Activated CD4-positive, alpha-beta T cell treated with anti-CD3 and anti-CD28 coated beads, Interleukin-2, Interleukin-4, amounts not matched to agents 100 ng/mL and 50 ng/mL, durations not matched to agents 16 hours and 8 hours (primary cell): ENCODE measurements around the gene SWSAP1.
"Not testable (repeated sequence)": the region's sequence is repeated elsewhere in the genome, so short reads cannot be mapped to it uniquely, and the experiment has no call there.

Experiments used
- DNase-seq: peaks from one replicate; pipeline ENCODE4 v3.0.0-alpha.2; 2020; ENCODE audit warnings: low spot score

SWSAP1 gene

GRCh38 chr19:11374433-11375142 is at the start of gene SWSAP1:
Gene SWSAP1, plus strand, starts transcription at chr19:11374666. Its CDS starts 15 bp downstream, at chr19:11374681.
- peak; percentile 99 for DNase-seq

DNA sequence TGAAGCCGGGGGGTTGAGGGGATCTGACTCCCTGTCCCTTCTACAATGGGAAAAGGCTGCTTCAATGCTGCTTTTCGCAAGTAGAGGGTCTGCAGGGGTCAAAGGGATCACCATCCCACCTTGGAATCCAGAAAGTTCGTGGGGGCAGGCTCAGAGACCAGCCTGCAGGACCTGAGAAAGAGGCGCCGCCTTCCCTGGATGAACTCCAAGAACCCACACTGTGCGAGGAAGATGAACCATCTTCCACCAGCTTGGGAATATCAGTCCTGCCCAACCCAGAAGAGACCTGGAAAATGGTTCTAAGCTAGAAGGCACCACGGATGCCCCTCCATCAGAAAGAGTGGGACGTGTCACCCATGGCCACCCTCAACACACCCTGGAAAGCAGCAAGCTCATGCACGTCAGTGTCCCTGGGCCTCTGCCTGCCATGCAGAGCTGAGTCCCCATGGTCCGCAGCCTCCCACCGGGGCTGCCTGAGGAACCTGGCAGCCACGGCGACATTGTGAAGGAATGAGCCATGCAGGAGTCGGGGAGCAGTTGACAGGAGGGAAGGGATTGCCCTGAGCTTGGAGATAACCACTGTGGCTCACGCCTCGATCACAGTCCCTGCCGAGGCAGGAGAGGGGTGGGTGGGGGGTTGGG is 49.6 kb upstream of the SWSAP1 start:
- DNase-seq: no peak

DNA sequence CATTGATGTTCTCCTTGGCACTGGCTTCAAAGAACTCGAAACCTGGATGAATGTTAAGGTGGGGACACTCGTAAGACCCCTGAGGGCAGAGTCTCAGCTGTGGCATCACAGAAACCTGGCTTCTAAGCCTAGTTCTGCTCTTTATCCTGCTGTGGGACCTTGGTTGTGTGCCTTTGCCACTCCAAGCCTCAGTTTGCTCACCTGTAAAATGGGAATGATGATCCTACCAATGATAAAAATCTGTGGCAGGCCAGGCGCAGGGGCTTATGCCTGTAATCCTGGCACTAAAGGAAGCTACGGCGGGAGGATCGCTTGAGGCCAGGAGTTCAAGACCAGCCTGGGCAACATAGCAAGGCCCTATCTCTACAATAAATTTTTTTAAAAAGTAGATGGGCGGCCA is 48.9 kb upstream of the SWSAP1 start:
- no peak for DNase-seq

DNA sequence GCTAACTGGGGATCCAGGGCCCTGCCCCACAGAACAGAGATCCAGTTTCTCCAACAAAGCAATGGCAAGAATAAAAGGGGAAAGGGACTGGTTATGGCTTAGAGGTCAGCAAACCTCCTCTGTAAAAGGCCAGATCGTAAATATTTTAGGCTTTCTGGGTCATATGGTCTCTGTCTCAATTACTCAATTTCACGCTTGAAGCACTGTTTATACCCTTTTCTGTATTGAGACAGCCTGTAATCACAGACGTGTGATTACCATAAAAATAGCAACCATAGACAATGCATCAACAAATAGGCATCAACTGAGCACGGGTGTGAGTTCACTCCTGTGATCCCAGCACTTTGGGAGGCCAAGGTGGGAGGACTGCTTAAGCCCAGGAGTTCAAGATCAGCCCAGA is 44.3 kb upstream of the SWSAP1 start:
- no peak for DNase-seq

DNA sequence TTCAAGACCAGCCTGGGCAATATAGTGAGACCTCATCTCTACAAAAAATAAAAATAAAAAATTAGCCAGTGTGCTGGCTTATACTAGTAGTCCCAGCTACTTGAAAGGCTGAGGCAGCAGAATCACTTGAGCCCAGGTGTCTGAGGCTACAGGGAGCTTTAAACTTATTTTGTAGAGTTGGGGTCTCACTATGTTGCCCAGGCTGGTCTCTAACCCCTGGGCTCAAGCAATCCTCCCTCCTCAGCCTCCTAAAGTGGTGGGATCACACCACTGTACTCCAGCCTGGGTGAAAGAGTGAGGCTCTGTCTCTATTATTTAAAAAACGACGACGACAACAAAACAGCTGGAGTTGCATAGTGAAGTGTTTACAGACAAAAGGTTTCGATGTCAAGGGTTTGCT is 43.0 kb upstream of the SWSAP1 start:
- DNase-seq: no peak

GRCh38 chr19:11332822-11333221 is 41.6 kb upstream of the SWSAP1 start:
- no peak for DNase-seq

DNA sequence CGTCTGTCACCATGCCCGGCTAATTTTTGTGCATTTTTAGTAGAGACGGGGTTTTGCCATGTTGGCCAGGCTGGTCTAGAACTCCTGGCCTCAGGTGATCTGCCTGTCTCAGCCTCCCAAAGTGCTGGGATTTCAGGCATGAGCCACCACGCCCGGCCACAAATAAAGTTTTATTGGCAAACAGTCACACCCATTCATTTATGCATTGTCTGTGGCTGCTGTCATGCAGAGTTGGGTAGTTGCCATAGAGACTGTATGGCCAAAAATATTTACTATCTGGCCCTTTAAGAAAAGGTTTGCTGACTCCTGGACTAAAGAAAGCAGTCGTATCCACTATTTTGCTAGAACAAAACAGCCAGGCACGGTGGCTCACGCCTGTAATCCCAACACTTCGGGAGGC is 40.6 kb upstream of the SWSAP1 start:
- DNase-seq: not testable (repeated sequence)

- no peak for DNase-seq
These were observed 38.9 kb upstream of the SWSAP1 start for GRCh38 chr19:11335449-11336146.

- DNase-seq: no peak
These were observed 37.4 kb upstream of the SWSAP1 start for GRCh38 chr19:11337080-11337479.

DNA sequence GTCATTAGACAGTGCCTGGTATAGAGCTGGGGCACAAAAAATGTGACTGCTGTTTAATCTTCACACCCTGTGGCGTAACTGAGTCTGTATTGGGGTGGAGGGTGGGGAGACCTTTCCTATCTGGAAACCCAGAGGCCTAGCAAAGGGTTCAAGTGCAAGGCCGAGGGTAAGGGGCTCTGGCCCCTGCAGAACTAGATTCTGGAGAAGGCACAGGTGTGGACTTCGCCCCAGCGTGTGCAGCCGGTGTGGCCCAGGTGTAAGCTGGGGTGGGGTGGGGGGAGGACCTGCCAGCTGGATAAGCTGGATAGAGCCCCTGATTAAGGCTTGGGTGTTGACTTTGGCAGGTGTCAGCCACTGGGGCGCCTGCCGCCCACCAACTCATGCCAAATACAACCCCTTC is 36.3 kb upstream of the SWSAP1 start:
- DNase-seq: no peak

- no peak for DNase-seq
These were observed 35.8 kb upstream of the SWSAP1 start for GRCh38 chr19:11338569-11339253.

DNA sequence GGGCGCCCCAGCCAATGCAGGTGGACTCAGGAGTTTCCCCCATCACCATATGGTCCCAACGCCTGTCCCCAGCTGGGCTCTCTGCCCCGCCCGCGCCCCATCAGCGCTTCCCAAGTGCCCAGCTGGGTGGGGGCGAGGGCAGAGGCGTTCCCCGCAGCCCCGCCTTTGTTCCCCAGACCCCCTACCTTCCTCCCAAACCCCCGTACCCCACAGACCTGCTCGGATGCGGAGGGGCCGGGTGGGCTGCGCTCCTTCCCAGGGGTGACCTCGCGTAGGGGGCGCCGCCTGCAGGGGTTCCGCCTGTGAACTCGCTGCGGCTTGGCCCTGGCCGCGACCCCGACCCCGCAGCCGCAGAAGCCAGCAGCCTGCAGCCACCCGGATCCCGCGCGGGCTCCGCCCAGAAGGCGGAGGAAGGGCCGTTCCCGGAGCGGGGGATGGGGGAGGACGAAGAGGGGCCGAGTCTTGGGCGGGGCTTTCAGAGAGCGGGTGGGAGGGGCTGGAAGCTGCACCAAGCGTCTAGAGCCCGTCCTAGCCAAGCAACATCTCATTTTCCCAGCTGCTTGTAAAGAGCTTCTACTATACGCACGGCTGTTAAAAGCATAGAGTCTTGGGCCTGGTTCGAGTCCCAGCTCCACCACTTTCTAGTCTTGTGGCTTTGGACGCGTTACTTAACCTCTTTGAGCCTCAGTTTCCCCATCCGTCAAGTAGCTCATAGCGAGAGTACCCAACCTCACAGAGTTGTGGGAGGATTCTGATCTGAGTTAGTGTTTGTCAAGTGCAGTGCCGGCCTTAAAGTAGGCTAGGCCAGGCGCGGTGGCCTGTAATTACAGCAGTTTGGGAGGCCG is 35.0 kb upstream of the SWSAP1 start, which contains the start of gene RAB3D:
TSS of gene RAB3D (minus strand) at position 404 of the 845 bp plus-strand sequence. CDS start 2,258 bp downstream, outside the sequence.
- DNase-seq: peak; percentile 83

DNA sequence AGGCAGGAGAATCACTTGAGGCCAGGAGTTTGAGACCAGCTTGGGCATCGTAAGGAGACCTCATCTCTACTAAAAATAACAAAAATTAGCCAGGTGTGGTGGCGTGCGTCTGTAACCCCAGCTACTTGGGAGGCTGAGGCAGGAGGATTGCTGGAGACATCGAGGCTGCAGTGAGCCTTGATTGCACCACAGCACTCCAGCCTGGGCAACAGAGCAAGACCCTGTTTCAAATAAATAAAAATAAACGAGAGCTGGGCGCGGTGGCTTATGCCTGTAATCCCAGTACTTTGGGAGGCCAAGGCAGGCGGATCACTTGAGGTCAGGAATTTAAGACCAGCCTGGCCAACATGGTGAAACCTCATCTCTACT is 34.4 kb upstream of the SWSAP1 start:
- not testable (repeated sequence) for DNase-seq

- no peak for DNase-seq
These were observed 32.0 kb upstream of the SWSAP1 start for GRCh38 chr19:11342429-11342828.

GRCh38 chr19:11345122-11345803 is 29.2 kb upstream of the SWSAP1 start:
- no peak for DNase-seq

GRCh38 chr19:11346104-11346940 is 28.1 kb upstream of the SWSAP1 start, which contains the start of the genes CCDC159 and TMEM205:
Gene CCDC159, plus strand, starts transcription at chr19:11346519. Its CDS starts 88 bp downstream, at chr19:11346607.
Gene TMEM205, minus strand, starts transcription at chr19:11346268. Its CDS starts 649 bp downstream, at chr19:11345619.
- peak; percentile 99 for DNase-seq

DNA sequence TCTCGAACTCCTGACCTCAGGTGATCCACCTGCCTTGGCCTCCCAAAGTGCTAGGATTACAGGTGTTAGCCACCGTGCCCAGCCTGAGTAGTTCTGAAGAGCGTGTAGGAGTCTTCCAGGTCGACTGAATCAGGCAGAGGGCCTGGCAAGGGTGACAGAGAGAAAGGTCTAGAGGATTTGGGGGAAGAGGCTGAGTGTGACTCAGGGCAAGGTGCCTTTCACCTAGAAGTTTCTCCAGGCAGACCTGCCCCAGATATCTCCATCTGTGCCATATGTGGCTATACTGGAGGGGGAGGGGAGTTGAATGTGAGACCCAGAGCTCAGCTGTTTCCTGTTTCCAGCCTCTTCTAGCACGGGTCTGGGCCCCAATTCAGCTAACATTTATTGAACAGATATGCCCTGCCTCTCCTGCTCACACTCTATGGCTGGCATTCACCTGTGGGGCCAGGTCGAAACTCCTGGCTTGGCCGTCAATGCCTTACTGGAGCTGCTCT is 26.9 kb upstream of the SWSAP1 start:
- DNase-seq: no peak

DNA sequence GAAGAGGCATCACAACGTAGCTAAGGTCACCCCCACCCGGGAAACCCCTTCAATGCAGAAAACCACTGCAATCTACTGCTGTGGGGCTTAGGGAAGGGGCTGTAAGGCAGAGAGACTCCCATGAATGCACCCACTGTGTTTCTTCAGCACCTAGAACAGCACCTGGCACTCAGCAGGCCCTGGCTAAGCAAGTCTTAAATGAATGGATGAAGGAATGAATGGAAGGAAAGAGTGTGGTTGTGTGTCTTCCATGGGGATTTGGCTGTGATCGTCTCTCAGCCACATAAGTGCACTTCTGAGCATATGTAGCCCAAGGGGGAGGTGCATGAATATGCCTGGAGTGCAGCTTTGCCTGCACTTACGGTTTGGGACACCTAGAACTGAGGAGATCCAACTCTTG is 25.3 kb upstream of the SWSAP1 start:
- no peak for DNase-seq

DNA sequence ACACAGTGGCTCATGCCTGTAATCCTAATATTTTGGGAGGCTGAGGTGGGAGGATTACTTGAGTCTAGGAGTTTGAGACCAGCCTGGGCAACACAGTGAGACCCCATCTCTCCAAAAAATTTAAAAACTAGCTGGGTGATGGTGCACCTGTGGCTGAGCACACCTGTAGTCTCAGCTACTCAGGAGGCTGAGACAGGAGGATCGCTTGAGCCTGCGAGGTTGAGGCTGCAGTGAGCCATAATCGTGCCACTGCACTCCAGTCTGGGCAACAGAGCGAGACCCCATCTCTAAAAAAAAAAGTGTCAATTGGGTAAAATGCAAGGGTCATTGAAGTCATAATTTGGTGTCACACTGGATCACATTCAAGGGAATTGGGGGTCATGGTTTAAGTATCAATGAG is 20.4 kb upstream of the SWSAP1 start:
- DNase-seq: not testable (repeated sequence)
